Panc1 (cell line): ENCODE measurements around the gene APOBEC2. TPM values are rescaled to one million over a fixed set of nuclear protein-coding genes. Genes with fewer than 3 reads are reported as not detected.

Experiments used
- ATAC-seq: fragments of 200-7000 bp; cut with Tn5 transposase; 2 replicates; pipeline ENCODE4 v1.9.1; 2020; ENCODE audit warnings: mild to moderate bottlenecking, moderate library complexity
- BruUV-seq: library from RNA; stranded (reverse); fragments of 400-500 nt; replicated peaks from 2 replicates; lab custom pipeline; 2021; lab: Mats Ljungman, UMichigan
- CTCF ChIA-PET: fragments of 300-600 bp; sonication (Branson Sonifier 250); formaldehyde crosslinking; loops from one replicate; lab custom pipeline; 2022; ENCODE audit warnings: antibody characterized with exemption; lab: Charles Lee
- POLR2A ChIA-PET: fragments of 300-600 bp; sonication (Branson Sonifier 250); formaldehyde crosslinking; loops from one replicate; lab custom pipeline; 2022; ENCODE audit warnings: antibody characterized with exemption; lab: Charles Lee
- DNase-seq: peaks from one replicate; pipeline ENCODE4 v3.0.0-alpha.2; 2010; ENCODE audit warnings: low read depth, low spot score
- H3K27ac ChIP-seq: 2 replicates; pipeline ENCODE4 v1.5.1; 2011; ENCODE audit warnings: mild to moderate bottlenecking, low read length, inconsistent platforms
- H3K27me3 ChIP-seq: fragments of 200-500 bp; sonication (Bioruptor generic); 2 replicates; pipeline ENCODE4 v1.6.0; 2014; ENCODE audit warnings: low read length, inconsistent platforms; ENCODE audit not compliant: control insufficient read depth, insufficient read depth
- H3K36me3 ChIP-seq: fragments of 200-500 bp; sonication (Bioruptor generic); 2 replicates; pipeline ENCODE4 v1.5.1; 2014; ENCODE audit warnings: inconsistent platforms, mild to moderate bottlenecking, low read length, moderate library complexity; ENCODE audit not compliant: control insufficient read depth, insufficient read depth
- H3K4me1 ChIP-seq: 2 replicates; pipeline ENCODE4 v1.5.1; 2011; ENCODE audit warnings: inconsistent platforms, mild to moderate bottlenecking, low read length, moderate library complexity; ENCODE audit not compliant: control insufficient read depth, insufficient read depth
- H3K4me3 ChIP-seq, 2 experiments: 2 replicates each; pipeline ENCODE4 v1.5.1; 2011 to 2012; ENCODE audit warnings: low read depth in 2 of 2, low read length in 2 of 2, mild to moderate bottlenecking in 2 of 2, inconsistent platforms in 1 of 2, moderate library complexity in 1 of 2
- H3K9me3 ChIP-seq: fragments of 200-500 bp; sonication (Bioruptor generic); 2 replicates; pipeline ENCODE4 v1.5.1; 2014; ENCODE audit warnings: low read depth, mild to moderate bottlenecking, inconsistent platforms, low read length, moderate library complexity; ENCODE audit not compliant: control insufficient read depth, insufficient read depth
- CTCF ChIP-seq: fragments of 450-650 bp; IDR thresholded peaks from 2 replicates; pipeline ENCODE4 v1.5.1; 2017; ENCODE audit warnings: mild to moderate bottlenecking
- POLR2AphosphoS5 ChIP-seq: IDR thresholded peaks from 2 replicates; pipeline ENCODE4 v1.6.1; 2012; ENCODE audit warnings: mild to moderate bottlenecking, low read depth, low read length, moderate library complexity
- REST ChIP-seq, 2 experiments: IDR thresholded peaks; 2 replicates each; pipeline ENCODE4 v1.6.1; 2011 to 2012; ENCODE audit warnings: low read depth in 2 of 2, control low read depth in 1 of 2, low read length in 1 of 2, mild to moderate bottlenecking in 1 of 2, moderate library complexity in 1 of 2; ENCODE audit not compliant: insufficient read depth in 1 of 2
- SIN3A ChIP-seq: IDR thresholded peaks from 2 replicates; pipeline ENCODE4 v1.6.1; 2012; ENCODE audit warnings: low read depth, mild to moderate bottlenecking, low read length, moderate library complexity, borderline replicate concordance; ENCODE audit not compliant: insufficient read depth
- TCF7L2 ChIP-seq: IDR thresholded peaks from 2 replicates; pipeline ENCODE4 v1.6.1; 2011; ENCODE audit warnings: mild to moderate bottlenecking, low read depth, low read length, inconsistent platforms
- in situ Hi-C: cut with HindIII; loops from 2 replicates; pipeline ENCODE4 v1.10.0; 2016; ENCODE audit warnings: low sequenced_read_pairs, low pct_unique_long_range_greater_than_20kb
- intact Hi-C: fragments of 100-400 bp; cut with micrococcal nuclease; formaldehyde crosslinking; loops from one replicate; pipeline ENCODE4 v1.10.0; 2022; ENCODE audit not compliant: unreplicated experiment
- total RNA-seq: library from RNA; stranded (reverse); gene quantifications from one replicate; pipeline ENCODE4 v1.2.1, GENCODE V29; 2021; ENCODE audit not compliant: unreplicated experiment

Gene APOBEC2
- total RNA-seq, 1 experiment from 2014 or later: not detected

- Histone ChIP-seq H3K36me3 (peaks cover 7% of the 10 kb centered on the region; the same call in 1 of the 2 replicates), H3K4me3 (no peak overlapping the region), H3K4me1 (0 out of 2 replicates have a peak, but pooled peaks cover 8% of the 10 kb centered on the region), H3K9me3 (no peaks in the 10 kb centered on the region), H3K27ac (no peak overlapping the region), H3K27me3 (no peaks in the 10 kb centered on the region)
- DNase-seq (no peak), ATAC-seq (no peak)
- BruUV-seq: no TSS peak
- POLR2A ChIA-PET: interaction anchor here (1.0 kb wide), 1 partner anchor 11 kb away, joined by 10 read pairs; no protein-coding TSS in a partner anchor
- CTCF ChIA-PET: no interaction called here
- in situ Hi-C loops: no loop called here
- TF ChIP-seq POLR2AphosphoS5: no peak
- TF ChIP-seq SIN3A: no peak
- no peak for TF ChIP-seq CTCF
- intact Hi-C loops: no loop called here
Observed at GRCh38 chr6:41063884-41064285, 10.9 kb downstream of the APOBEC2 start.

GRCh38 chr6:41064841-41065240, 11.8 kb downstream of the APOBEC2 start:
- 0 out of 2 replicates have a peak, but pooled peaks cover 8% of the 10 kb centered on the region for H3K4me1 ChIP-seq
- intact Hi-C loops (no loop called here), in situ Hi-C loops (no loop called here)
- no peak for DNase-seq
- CTCF ChIA-PET: interaction anchor here (0.6 kb wide), 1 partner anchor 65 kb away, joined by 15 read pairs; no protein-coding TSS in a partner anchor
- H3K4me3 ChIP-seq: no peak overlapping the region
- H3K36me3 ChIP-seq: peaks cover 7% of the 10 kb centered on the region; the same call in 1 of the 2 replicates
- no peak for ATAC-seq
- no peaks in the 10 kb centered on the region for H3K9me3 ChIP-seq
- BruUV-seq: no TSS peak
- no peak for TF ChIP-seq TCF7L2
- no peak for TF ChIP-seq REST (IDR thresholded peaks at IDR 0.05; ENCODE audit: insufficient read depth in 1 of 2, low read depth in 2 of 2, low read length in 1 of 2)
- TF ChIP-seq POLR2AphosphoS5: no peak
- H3K27me3 ChIP-seq: no peaks in the 10 kb centered on the region
- POLR2A ChIA-PET: no interaction called here
- H3K27ac ChIP-seq: no peak overlapping the region

GRCh38 chr6:41065550-41066026, 12.6 kb downstream of the APOBEC2 start:
- DNase-seq (no peak), ATAC-seq (no peak)
- Histone ChIP-seq H3K4me3 (no peak overlapping the region), H3K36me3 (peaks cover 7% of the 10 kb centered on the region; the same call in 1 of the 2 replicates), H3K4me1 (peaks cover 8% of the 10 kb centered on the region; the same call in 1 of the 2 replicates), H3K27ac (peak overlapping the region; percentile 9; the same call in 1 of the 2 replicates), H3K9me3 (no peaks in the 10 kb centered on the region), H3K27me3 (no peaks in the 10 kb centered on the region)
- CTCF ChIA-PET: no interaction called here
- in situ Hi-C loops (no loop called here), intact Hi-C loops (no loop called here)
- no TSS peak for BruUV-seq
- POLR2A ChIA-PET: no interaction called here
- TF ChIP-seq POLR2AphosphoS5: no peak
- TF ChIP-seq SIN3A: no peak
- TF ChIP-seq CTCF: no peak
- no peak for TF ChIP-seq REST (IDR thresholded peaks at IDR 0.05; ENCODE audit: insufficient read depth in 1 of 2, low read depth in 2 of 2, low read length in 1 of 2)
- no peak for TF ChIP-seq TCF7L2
